Measurements from ENCODE around the gene GPR65.

DNA sequence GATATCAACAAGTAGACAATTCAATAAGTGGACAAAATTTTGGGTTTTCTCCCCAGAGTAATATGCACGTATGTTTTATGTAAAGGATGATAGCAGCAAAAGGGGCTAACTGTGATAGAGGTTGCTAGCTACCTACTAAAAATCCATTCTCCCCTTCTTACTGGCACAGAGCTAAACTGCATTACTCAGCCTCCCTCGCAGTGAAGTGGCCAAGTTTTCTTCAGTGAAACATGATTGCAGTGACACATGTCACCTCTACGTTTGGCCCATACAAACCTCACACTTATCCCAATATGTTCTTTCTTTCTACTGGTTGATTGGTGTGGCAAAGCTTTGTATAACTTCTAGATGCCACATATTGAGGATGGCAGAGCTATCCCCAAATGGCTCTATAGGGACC, 34.3 kb downstream of the GPR65 start:
- TF ChIP-seq, protein P1, sequence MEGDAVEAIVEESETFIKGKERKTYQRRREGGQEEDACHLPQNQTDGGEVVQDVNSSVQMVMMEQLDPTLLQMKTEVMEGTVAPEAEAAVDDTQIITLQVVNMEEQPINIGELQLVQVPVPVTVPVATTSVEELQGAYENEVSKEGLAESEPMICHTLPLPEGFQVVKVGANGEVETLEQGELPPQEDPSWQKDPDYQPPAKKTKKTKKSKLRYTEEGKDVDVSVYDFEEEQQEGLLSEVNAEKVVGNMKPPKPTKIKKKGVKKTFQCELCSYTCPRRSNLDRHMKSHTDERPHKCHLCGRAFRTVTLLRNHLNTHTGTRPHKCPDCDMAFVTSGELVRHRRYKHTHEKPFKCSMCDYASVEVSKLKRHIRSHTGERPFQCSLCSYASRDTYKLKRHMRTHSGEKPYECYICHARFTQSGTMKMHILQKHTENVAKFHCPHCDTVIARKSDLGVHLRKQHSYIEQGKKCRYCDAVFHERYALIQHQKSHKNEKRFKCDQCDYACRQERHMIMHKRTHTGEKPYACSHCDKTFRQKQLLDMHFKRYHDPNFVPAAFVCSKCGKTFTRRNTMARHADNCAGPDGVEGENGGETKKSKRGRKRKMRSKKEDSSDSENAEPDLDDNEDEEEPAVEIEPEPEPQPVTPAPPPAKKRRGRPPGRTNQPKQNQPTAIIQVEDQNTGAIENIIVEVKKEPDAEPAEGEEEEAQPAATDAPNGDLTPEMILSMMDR (IDR thresholded peaks at IDR 0.05; ENCODE audit: low read depth, low read length) = no peak
- TF ChIP-seq POLR2A (IDR thresholded peaks at IDR 0.05; ENCODE audit: extremely low read depth, insufficient read length) = no peak

All from NB4 (cell line).